Tibial nerve (tissue), 4 donors: ENCODE results near the gene RPL38. TPM values are rescaled to one million over a fixed set of nuclear protein-coding genes. Genes with fewer than 3 reads are reported as not detected.
A peak's percentile ranks its signal among the peaks of the same experiment; 100 is the strongest.

ENCODE experiments used
- DNase-seq, 2 donors: peaks; one replicate each; pipeline ENCODE4 v3.0.0-alpha.2; 2019; ENCODE audit warnings: low spot score in 2 of 2
- H3K27ac ChIP-seq, 4 donors: fragments of 200-600 bp; sonication (generic) in 3 of 4; one replicate each; pipeline ENCODE4 v1.5.1; 2017 to 2019; ENCODE audit warnings: mild to moderate bottlenecking in 1 of 4
- H3K27me3 ChIP-seq, 2 donors: fragments of 200-600 bp; sonication (generic) in 1 of 2; one replicate each; pipeline versions ENCODE4 v1.5.1 to v1.6.0; 2017 to 2019
- H3K36me3 ChIP-seq, 3 donors: fragments of 200-600 bp; sonication (generic); one replicate each; pipeline ENCODE4 v1.5.1; 2018 to 2019
- H3K4me1 ChIP-seq, 4 donors: fragments of 200-600 bp; sonication (generic) in 3 of 4; one replicate each; pipeline ENCODE4 v1.5.1; 2017 to 2019
- H3K4me3 ChIP-seq, 4 donors: fragments of 200-600 bp; sonication (generic) in 3 of 4; one replicate each; pipeline ENCODE4 v1.5.1; 2017 to 2019; ENCODE audit warnings: mild to moderate bottlenecking in 1 of 4, moderate library complexity in 1 of 4
- H3K9me3 ChIP-seq, 4 donors: fragments of 200-600 bp; sonication (generic) in 3 of 4; one replicate each; pipeline ENCODE4 v1.5.1; 2017 to 2019
- CTCF ChIP-seq, 5 experiments: fragments of 200-600 bp in 3 of 5; fragments of 450-650 bp in 2 of 5; sonication (generic) in 3 of 5; IDR thresholded peaks; one replicate each; pipeline ENCODE4 v1.5.1; 2016 to 2019; ENCODE audit warnings: antibody characterized with exemption in 5 of 5, mild to moderate bottlenecking in 3 of 5, moderate library complexity in 2 of 5
- EP300 ChIP-seq, 2 donors: sonication (generic); formaldehyde crosslinking; IDR thresholded peaks; one replicate each; pipeline ENCODE4 v1.6.1; 2017; ENCODE audit warnings: antibody characterized with exemption in 2 of 2, mild to moderate bottlenecking in 1 of 2
- POLR2A ChIP-seq, 2 donors: fragments of 450-650 bp; IDR thresholded peaks; one replicate each; pipeline ENCODE4 v1.6.1; 2017; ENCODE audit warnings: antibody characterized with exemption in 2 of 2, mild to moderate bottlenecking in 2 of 2, moderate library complexity in 2 of 2
- WGBS, 2 donors: methylation state at CpG; one replicate each; pipeline ENCODE4 v1.1.5; 2018; 5-methylcytosine and 5-hydroxymethylcytosine counted together
- total RNA-seq, 4 donors: library from RNA; depleted of rRNA; stranded (reverse); fragments of >200 nt; gene quantifications; one replicate each; pipeline ENCODE4 v1.1.0, GENCODE V29; 2016

The RPL38 gene
- total RNA-seq, 4 donors from 2014 or later: 284 to 366 (median 363) TPM

GRCh38 chr17:74206332-74206818 is 2.9 kb downstream of the RPL38 start:
- H3K27ac ChIP-seq: peak overlapping the region in 2 of 4 donors; percentile 71 to 86
- no peak for DNase-seq
- peaks cover 0 to 10% of the 10 kb centered on the region in 2 donors for H3K27me3 ChIP-seq
- WGBS, 2 donors: 55 to 60% methylated on average over 5 of the region's 5 CpGs
- no peaks in the 10 kb centered on the region for H3K9me3 ChIP-seq
- peaks cover 0 to 56% (median 0%) of the 10 kb centered on the region in 3 donors for H3K36me3 ChIP-seq
- no peak for TF ChIP-seq POLR2A (IDR thresholded peaks at IDR 0.05)
- TF ChIP-seq EP300 (IDR thresholded peaks at IDR 0.05): peak in 1 of 2 donors; percentile 69
- no peak overlapping the region for H3K4me3 ChIP-seq
- H3K4me1 ChIP-seq: peaks cover 0 to 67% (median 31%) of the 10 kb centered on the region in 4 donors

GRCh38 chr17:74210191-74211140 is 7.0 kb downstream of the RPL38 start:
- Histone ChIP-seq H3K4me1 (peaks cover 0 to 82% (median 39%) of the 10 kb centered on the region in 4 donors), H3K4me3 (no peak overlapping the region), H3K36me3 (peaks cover 0 to 49% (median 0%) of the 10 kb centered on the region in 3 donors), H3K27ac (peak overlapping the region in 3 of 4 donors; percentile 51 to 88 (median 81)), H3K9me3 (no peaks in the 10 kb centered on the region), H3K27me3 (no peaks in the 10 kb centered on the region)
- peak in 1 of 2 donors; percentile 19 for TF ChIP-seq EP300 (IDR thresholded peaks at IDR 0.05)
- no peak for TF ChIP-seq POLR2A (IDR thresholded peaks at IDR 0.05)
- peak; percentile 93 to 99 (median 95) for TF ChIP-seq CTCF (IDR thresholded peaks at IDR 0.05)
- peak; percentile 57 to 71 for DNase-seq
- 27 to 35% methylated on average over 18 of the region's 18 CpGs for WGBS, 2 donors

GRCh38 chr17:74211141-74211911 is 7.8 kb downstream of the RPL38 start:
- peaks cover 0 to 40% (median 0%) of the 10 kb centered on the region in 3 donors for H3K36me3 ChIP-seq
- H3K4me3 ChIP-seq: peak overlapping the region; percentile 49 to 68 (median 58)
- no peaks in the 10 kb centered on the region for H3K9me3 ChIP-seq
- no peak for DNase-seq
- H3K27me3 ChIP-seq: no peaks in the 10 kb centered on the region
- WGBS, 2 donors: 42 to 43% methylated on average over 12 to 13 of the region's 14 CpGs
- TF ChIP-seq EP300 (IDR thresholded peaks at IDR 0.05): no peak
- no peak for TF ChIP-seq POLR2A (IDR thresholded peaks at IDR 0.05)
- TF ChIP-seq CTCF (IDR thresholded peaks at IDR 0.05): no peak
- peaks cover 0 to 80% (median 33%) of the 10 kb centered on the region in 4 donors for H3K4me1 ChIP-seq
- H3K27ac ChIP-seq: peak overlapping the region; percentile 43 to 88 (median 66)

GRCh38 chr17:74211912-74212208 is 8.4 kb downstream of the RPL38 start:
- Histone ChIP-seq H3K4me1 (peaks cover 0 to 78% (median 33%) of the 10 kb centered on the region in 4 donors), H3K4me3 (peak overlapping the region; percentile 49 to 68 (median 58)), H3K27ac (peak overlapping the region; percentile 43 to 88 (median 81)), H3K9me3 (no peaks in the 10 kb centered on the region), H3K36me3 (peaks cover 0 to 35% (median 0%) of the 10 kb centered on the region in 3 donors), H3K27me3 (no peaks in the 10 kb centered on the region)
- DNase-seq: no peak
- 28 to 34% methylated on average over 7 to 8 of the region's 8 CpGs for WGBS, 2 donors
- no peak for TF ChIP-seq POLR2A (IDR thresholded peaks at IDR 0.05)
- TF ChIP-seq EP300 (IDR thresholded peaks at IDR 0.05): no peak
- TF ChIP-seq CTCF (IDR thresholded peaks at IDR 0.05): no peak

- DNase-seq: no peak
- Histone ChIP-seq H3K9me3 (no peaks in the 10 kb centered on the region), H3K36me3 (peaks cover 0 to 31% (median 0%) of the 10 kb centered on the region in 3 donors), H3K4me3 (peak overlapping the region; percentile 49 to 68 (median 58)), H3K4me1 (peaks cover 0 to 78% (median 33%) of the 10 kb centered on the region in 4 donors), H3K27ac (peak overlapping the region; percentile 47 to 88 (median 81)), H3K27me3 (no peaks in the 10 kb centered on the region)
- WGBS, 2 donors: 3 to 4% methylated on average over 40 to 48 of the region's 48 CpGs
- TF ChIP-seq EP300 (IDR thresholded peaks at IDR 0.05) (no peak), POLR2A (IDR thresholded peaks at IDR 0.05) (no peak), CTCF (IDR thresholded peaks at IDR 0.05) (no peak)
Observed at GRCh38 chr17:74212209-74212912, 8.9 kb downstream of the RPL38 start.
